ENCODE results near the gene NUP85.
"Not testable (repeated sequence)": the region's sequence is repeated elsewhere in the genome, so short reads cannot be mapped to it uniquely, and the experiment has no call there.

The NUP85 gene

DNA sequence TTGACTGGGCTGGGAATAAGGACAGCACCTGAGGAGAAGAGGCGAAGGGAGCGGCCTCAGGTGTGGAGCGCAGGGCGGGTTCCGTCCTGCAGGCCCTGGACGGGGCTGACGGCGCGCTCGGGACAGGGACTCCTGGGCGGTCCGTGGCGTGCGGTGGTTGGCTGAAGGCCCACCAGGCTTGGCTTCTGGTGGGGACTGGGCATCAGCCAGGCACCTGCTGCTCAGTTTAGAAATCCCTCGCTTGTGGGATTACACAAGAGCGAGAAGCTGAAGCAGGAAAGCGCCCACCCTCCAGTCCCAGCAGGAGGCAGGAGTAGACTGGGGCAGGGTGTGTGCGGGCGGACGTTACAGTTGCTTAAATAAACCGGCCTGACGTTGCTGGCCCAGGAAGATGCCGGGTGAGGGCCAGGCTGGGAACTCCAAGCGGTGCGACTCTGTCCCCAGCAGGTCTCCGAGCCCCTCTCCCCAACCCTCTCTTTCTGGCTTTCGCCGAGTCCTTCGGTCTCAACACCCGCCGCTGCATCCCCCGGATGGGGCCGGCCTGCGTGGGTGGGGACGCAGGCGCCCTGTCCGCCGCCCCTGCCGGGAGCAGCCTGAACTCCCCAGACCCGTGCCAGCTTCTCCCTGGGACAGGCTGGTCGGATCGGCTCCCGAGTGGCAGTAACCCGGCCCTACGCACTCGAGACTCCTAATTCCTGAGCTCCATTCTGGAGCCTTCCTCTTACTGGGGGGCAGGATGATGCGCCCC lies 64.9 kb downstream of the NUP85 start:
- Histone ChIP-seq H3K27ac (ENCODE audit: low read depth, low read length, severe bottlenecking) (peak overlapping the region; percentile 53), H3K36me3 (ENCODE audit: control insufficient read depth, insufficient read depth, low read length) (peaks cover 17% of the 10 kb centered on the region), H3K4me1 (ENCODE audit: control insufficient read depth, insufficient read depth, low read length, poor library complexity, severe bottlenecking) (peaks cover 10% of the 10 kb centered on the region), H3K9me3 (ENCODE audit: control insufficient read depth, low read length) (no peaks in the 10 kb centered on the region), H3K4me3 (ENCODE audit: extremely low read depth, insufficient read depth, low read length, poor library complexity, severe bottlenecking) (peak overlapping the region; percentile 85)
- 1 to 4% methylated on average over 42 to 46 of the region's 47 CpGs for WGBS, 2 experiments (ENCODE audit: insufficient coverage in 2 of 2)

DNA sequence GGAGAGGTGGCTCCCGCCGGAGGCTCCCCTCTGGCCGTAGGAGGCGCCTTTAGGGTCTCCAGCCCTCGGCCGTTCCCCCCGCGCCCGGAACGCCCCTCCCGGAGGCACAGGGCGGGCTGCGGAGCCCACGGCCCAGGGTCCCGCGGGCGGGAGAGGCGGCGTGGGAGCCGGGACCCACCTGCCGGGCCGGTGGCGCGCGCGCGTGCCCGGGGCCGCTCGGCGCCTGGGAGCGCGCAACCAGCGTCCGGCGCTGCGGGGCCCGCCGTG lies 65.4 kb downstream of the NUP85 start, which contains the start of gene MIF4GD:
TSS of gene MIF4GD (minus strand) at position 266 of the 267 bp plus-strand sequence. CDS start 1,036 bp downstream, outside the sequence.
- Histone ChIP-seq H3K4me3 (ENCODE audit: extremely low read depth, insufficient read depth, low read length, poor library complexity, severe bottlenecking) (peak within 1 kb of the TSS; percentile 85), H3K9me3 (ENCODE audit: control insufficient read depth, low read length) (no peaks in the 10 kb centered on the region), H3K27ac (ENCODE audit: low read depth, low read length, severe bottlenecking) (peak within 1 kb of the TSS; percentile 53), H3K4me1 (ENCODE audit: control insufficient read depth, insufficient read depth, low read length, poor library complexity, severe bottlenecking) (peaks cover 10% of the 10 kb centered on the region), H3K36me3 (ENCODE audit: control insufficient read depth, insufficient read depth, low read length) (peaks cover 13% of the 10 kb centered on the region)
- 0% methylated on average over 24 to 33 of the region's 39 CpGs for WGBS, 2 experiments (ENCODE audit: insufficient coverage in 2 of 2)

DNA sequence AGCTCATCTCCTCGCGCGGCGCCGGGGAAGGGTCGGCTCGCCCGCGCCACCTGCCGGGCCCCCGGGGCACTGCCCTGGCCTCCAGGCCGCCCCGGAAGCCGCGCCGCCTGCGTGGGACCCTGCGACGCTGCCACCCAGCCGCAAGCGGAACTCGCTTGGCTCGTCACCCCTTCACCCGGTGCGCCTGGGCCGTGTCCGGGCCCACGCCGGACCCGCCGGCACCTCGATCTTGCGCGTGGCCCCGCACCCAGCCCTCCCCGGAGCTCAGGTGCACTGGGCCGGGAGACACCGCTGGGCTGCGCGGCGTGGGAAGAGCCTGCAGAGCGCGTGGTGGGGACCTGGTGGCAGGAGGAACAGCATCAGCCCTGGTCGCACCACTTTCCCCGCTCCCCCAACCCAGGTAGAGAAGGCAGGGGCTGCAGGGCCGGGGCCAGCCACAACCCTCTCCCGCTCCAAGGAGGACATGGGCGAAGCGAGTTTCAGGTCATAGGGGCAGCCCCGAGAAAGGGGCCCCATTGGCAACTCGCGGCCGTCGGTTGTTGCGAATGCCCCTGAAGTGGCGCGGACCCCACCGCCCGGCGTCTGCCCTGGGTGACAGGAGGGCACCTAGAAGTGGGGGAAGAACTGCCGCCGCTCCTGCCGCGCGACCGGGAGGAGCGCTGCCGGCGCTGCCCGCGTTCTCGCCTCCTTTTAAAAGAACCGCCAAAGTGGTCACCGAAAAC lies 65.9 kb downstream of the NUP85 start:
- Histone ChIP-seq H3K4me1 (ENCODE audit: control insufficient read depth, insufficient read depth, low read length, poor library complexity, severe bottlenecking) (peaks cover 10% of the 10 kb centered on the region), H3K9me3 (ENCODE audit: control insufficient read depth, low read length) (no peaks in the 10 kb centered on the region), H3K27ac (ENCODE audit: low read depth, low read length, severe bottlenecking) (no peak overlapping the region), H3K4me3 (ENCODE audit: extremely low read depth, insufficient read depth, low read length, poor library complexity, severe bottlenecking) (peak overlapping the region; percentile 85), H3K36me3 (ENCODE audit: control insufficient read depth, insufficient read depth, low read length) (peaks cover 8% of the 10 kb centered on the region)
- WGBS, 2 experiments (ENCODE audit: insufficient coverage in 2 of 2): 1 to 2% methylated on average over 49 to 72 of the region's 74 CpGs

DNA sequence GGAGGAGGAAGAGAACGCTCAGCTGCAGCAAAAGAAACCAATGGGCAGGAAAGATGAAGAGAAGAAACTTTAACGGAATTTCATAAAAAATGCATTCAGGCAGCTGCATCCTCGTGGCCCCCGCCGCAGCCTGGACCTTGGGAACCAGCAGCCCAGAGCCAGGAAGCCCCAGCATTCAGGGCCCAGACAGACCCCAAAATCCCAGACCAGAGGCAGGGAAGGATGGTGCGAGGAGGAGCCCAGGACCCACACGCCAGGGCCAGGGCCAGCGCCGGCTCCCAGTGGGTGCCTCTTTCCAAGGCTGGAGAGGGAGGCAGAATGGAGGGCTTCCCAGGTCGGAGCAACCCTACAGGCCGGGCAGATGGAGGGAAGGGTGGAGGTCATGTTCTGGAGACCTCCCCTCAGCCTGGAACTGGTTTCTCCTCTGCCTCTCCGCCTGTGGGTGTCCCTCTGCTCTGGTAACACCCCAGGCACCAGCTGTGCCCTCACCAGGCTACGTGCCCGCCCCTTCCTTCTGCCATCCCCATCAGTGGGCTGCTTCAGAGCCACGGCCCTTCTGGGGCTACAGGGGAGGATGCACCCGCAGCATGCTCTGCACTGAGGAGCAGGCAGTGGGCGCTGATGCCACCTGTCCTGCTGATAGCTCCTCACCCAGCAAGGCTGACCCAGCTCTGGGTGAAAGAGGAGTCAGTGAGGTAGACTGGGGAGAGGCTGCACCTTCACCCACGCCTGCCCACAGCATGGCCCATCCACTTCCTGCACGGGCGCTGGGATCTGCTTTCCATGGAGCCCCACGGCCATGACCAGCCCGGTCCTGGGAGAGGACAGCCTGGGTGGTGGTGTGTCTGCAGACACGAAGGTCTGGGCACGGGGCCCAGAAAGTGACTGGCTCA lies 66.7 kb downstream of the NUP85 start:
- Histone ChIP-seq H3K27ac (ENCODE audit: low read depth, low read length, severe bottlenecking) (no peak overlapping the region), H3K36me3 (ENCODE audit: control insufficient read depth, insufficient read depth, low read length) (peaks cover 6% of the 10 kb centered on the region), H3K9me3 (ENCODE audit: control insufficient read depth, low read length) (no peaks in the 10 kb centered on the region), H3K4me3 (ENCODE audit: extremely low read depth, insufficient read depth, low read length, poor library complexity, severe bottlenecking) (peak overlapping the region; percentile 85), H3K4me1 (ENCODE audit: control insufficient read depth, insufficient read depth, low read length, poor library complexity, severe bottlenecking) (peaks cover 10% of the 10 kb centered on the region)
- WGBS, 2 experiments (ENCODE audit: insufficient coverage in 2 of 2): 66 to 76% methylated on average over 18 to 24 of the region's 24 CpGs

DNA sequence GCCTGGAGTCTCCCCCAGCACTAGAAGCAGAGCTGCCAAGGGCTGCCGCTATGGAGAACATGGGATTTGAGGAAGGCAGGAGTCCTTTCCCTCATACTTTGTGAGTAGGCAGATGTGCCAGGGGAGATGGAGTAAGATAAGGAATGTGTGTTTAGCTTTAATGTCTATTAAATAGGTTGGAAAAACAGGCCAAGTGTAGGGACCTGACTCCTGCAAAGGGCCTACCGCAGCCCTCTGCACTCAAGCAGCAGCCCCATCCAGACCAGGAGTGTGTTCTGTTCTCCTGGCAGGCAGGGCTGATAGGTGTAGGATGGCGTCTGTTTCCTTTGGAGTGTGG lies 67.3 kb downstream of the NUP85 start:
- Histone ChIP-seq H3K9me3 (ENCODE audit: control insufficient read depth, low read length) (no peaks in the 10 kb centered on the region), H3K4me3 (ENCODE audit: extremely low read depth, insufficient read depth, low read length, poor library complexity, severe bottlenecking) (no peak overlapping the region), H3K36me3 (ENCODE audit: control insufficient read depth, insufficient read depth, low read length) (peaks cover 7% of the 10 kb centered on the region), H3K27ac (ENCODE audit: low read depth, low read length, severe bottlenecking) (no peak overlapping the region), H3K4me1 (ENCODE audit: control insufficient read depth, insufficient read depth, low read length, poor library complexity, severe bottlenecking) (peaks cover 14% of the 10 kb centered on the region)
- 90 to 100% methylated on average over 2 to 3 of the region's 3 CpGs for WGBS, 2 experiments (ENCODE audit: insufficient coverage in 2 of 2)

DNA sequence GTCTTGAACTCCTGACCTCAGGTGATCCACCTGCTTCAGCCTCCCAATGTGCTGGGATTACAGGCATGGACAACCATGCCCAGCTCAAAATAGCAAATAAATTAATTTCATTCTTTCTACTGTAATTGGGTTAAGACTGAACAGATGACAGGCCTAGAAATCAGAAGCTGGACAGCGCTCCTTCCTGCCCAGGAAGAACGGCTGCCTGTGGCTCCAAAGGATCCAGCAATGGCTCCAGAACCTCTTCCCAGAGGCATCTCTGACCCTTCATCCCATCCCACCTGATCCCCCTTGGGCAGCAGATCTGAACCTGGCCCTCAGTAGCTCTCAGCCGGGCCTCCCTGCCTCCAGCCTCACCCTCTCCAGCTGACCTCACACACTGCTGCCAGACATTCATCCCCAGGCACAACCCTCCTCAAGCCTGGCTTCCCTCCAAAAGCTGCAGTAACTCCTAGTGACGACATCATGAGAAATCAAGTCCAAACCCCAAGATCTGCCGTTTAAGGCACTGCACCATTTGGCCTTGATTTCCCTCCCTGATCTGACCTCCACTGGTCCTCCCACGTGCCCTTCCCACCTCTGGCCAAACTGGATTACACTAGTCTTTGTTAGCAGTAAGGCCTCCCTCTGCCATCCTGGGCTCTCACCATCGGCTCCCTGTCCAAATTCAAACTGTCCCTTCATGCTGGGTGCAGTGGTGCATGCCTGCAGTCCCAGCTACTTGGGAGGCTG lies 68.7 kb downstream of the NUP85 start:
- Histone ChIP-seq H3K27ac (ENCODE audit: low read depth, low read length, severe bottlenecking) (no peak overlapping the region), H3K4me1 (ENCODE audit: control insufficient read depth, insufficient read depth, low read length, poor library complexity, severe bottlenecking) (peaks cover 14% of the 10 kb centered on the region), H3K4me3 (ENCODE audit: extremely low read depth, insufficient read depth, low read length, poor library complexity, severe bottlenecking) (no peak overlapping the region), H3K9me3 (ENCODE audit: control insufficient read depth, low read length) (no peaks in the 10 kb centered on the region), H3K36me3 (ENCODE audit: control insufficient read depth, insufficient read depth, low read length) (peaks cover 7% of the 10 kb centered on the region)
- WGBS, 2 experiments (ENCODE audit: insufficient coverage in 2 of 2): 97% methylated on average over 6 to 7 of the region's 7 CpGs

DNA sequence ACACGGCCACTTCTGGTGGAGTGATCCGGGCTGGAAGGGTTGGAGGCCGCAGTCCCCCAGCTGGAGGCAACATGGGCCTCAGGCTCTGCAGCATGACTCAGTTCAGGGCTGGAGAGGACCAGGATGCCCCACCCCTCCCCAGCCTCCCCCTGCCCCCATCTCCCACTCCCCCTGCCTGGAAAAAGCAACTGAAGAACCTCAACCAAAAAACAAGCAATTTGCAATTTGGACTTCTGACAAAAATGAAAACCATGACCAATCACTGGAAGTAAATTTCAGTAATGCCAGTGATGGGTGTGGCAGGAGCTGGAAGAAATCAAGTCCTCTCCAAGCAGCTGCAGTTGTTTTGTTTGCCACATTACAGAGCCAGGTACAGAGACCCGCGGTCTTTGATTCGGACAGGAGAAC lies 72.2 kb downstream of the NUP85 start:
- 88 to 93% methylated on average over 3 to 5 of the region's 6 CpGs for WGBS, 2 experiments (ENCODE audit: insufficient coverage in 2 of 2)
- Histone ChIP-seq H3K4me3 (ENCODE audit: extremely low read depth, insufficient read depth, low read length, poor library complexity, severe bottlenecking) (no peak overlapping the region), H3K9me3 (ENCODE audit: control insufficient read depth, low read length) (no peaks in the 10 kb centered on the region), H3K4me1 (ENCODE audit: control insufficient read depth, insufficient read depth, low read length, poor library complexity, severe bottlenecking) (peaks cover 8% of the 10 kb centered on the region), H3K27ac (ENCODE audit: low read depth, low read length, severe bottlenecking) (no peak overlapping the region), H3K36me3 (ENCODE audit: control insufficient read depth, insufficient read depth, low read length) (peaks cover 12% of the 10 kb centered on the region)

DNA sequence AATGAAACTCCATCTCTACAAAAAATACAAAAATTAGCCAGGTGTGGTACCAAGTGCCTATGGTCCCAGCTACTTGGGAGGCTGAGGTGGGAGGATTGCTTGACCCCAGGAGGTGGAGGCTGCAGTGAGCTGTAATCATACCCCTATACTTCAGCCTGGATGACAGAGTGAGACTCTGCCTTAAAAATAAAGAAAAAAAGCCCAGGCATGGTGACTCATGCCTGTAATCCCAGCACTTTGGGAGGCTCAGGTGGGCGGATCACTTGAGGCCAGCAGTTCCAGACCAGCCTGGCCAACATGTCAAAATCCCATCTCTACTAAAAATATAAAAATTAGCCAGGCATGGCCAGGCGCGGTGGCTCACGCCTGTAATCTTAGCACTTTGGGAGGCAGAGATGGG lies 74.7 kb downstream of the NUP85 start:
- not testable (repeated sequence) for H3K4me1 ChIP-seq (ENCODE audit: control insufficient read depth, insufficient read depth, low read length, poor library complexity, severe bottlenecking); H3K9me3 ChIP-seq (ENCODE audit: control insufficient read depth, low read length); H3K4me3 ChIP-seq (ENCODE audit: extremely low read depth, insufficient read depth, low read length, poor library complexity, severe bottlenecking); H3K27ac ChIP-seq (ENCODE audit: low read depth, low read length, severe bottlenecking)
- H3K36me3 ChIP-seq (ENCODE audit: control insufficient read depth, insufficient read depth, low read length): peaks cover 17% of the 10 kb centered on the region
- 92 to 94% methylated on average over 3 of the region's 4 CpGs for WGBS, 2 experiments (ENCODE audit: insufficient coverage in 2 of 2)

DNA sequence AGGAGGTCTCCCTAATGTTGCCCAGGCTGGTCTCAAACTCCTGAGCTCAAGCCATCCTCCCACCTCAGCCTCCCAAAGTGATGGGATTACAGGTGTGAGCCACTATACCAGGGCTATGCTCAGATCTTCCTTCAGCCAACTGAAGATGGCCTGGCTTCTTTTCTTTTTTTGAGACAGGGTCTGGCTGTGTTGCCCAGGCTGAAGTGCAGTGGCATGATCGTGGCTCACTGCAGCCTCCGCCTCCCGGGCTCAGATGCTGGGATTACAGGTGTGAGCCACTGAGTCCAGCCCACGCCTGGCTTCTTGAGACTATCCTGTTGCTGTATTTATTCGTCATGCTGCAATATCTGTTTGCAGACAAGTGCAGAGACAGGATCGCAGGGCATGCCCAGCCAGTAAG lies 79.6 kb downstream of the NUP85 start:
- Histone ChIP-seq H3K36me3 (ENCODE audit: control insufficient read depth, insufficient read depth, low read length) (peaks cover 17% of the 10 kb centered on the region), H3K4me3 (ENCODE audit: extremely low read depth, insufficient read depth, low read length, poor library complexity, severe bottlenecking) (no peak overlapping the region), H3K4me1 (ENCODE audit: control insufficient read depth, insufficient read depth, low read length, poor library complexity, severe bottlenecking) (no peaks in the 10 kb centered on the region), H3K27ac (ENCODE audit: low read depth, low read length, severe bottlenecking) (no peak overlapping the region), H3K9me3 (ENCODE audit: control insufficient read depth, low read length) (no peaks in the 10 kb centered on the region)
- WGBS, 2 experiments (ENCODE audit: insufficient coverage in 2 of 2): 96 to 97% methylated on average over 6 of the region's 6 CpGs

Data from mesodermal cell (in vitro differentiated cells).